ENCODE results near the gene CCDC87.

GRCh38 chr11:66561178-66561974, 31.5 kb downstream of the CCDC87 start:
- TF ChIP-seq CTCF (IDR thresholded peaks at IDR 0.05; ENCODE audit: extremely low read depth in 1 of 2, insufficient read depth in 1 of 2, low read depth in 1 of 2, low read length in 2 of 2), result no peak
- TF ChIP-seq FOS (IDR thresholded peaks at IDR 0.05; ENCODE audit: borderline replicate concordance, insufficient read depth, low read length), result no peak
- TF ChIP-seq GATA2 (IDR thresholded peaks at IDR 0.05; ENCODE audit: insufficient read depth, insufficient read length, low read depth, low read length), result no peak
- no peak for TF ChIP-seq POLR2AphosphoS5 (IDR thresholded peaks at IDR 0.05; ENCODE audit: insufficient read depth, low read depth, low read length)
- TF ChIP-seq POLR2A (IDR thresholded peaks at IDR 0.05; ENCODE audit: low read depth, low read length), result no peak
